HepG2 (cell line): Measurements from ENCODE around the gene PPFIA3. TPM values are rescaled to one million over a fixed set of nuclear protein-coding genes. Genes with fewer than 3 reads are reported as not detected.

ENCODE experiments used
- AGO1 ChIP-seq: fragments of 200-400 bp; formaldehyde crosslinking; IDR thresholded peaks from 2 replicates; pipeline ENCODE4 v1.6.1; 2017; ENCODE audit warnings: mild to moderate bottlenecking, low read depth, low read length, moderate library complexity; ENCODE audit not compliant: poor library complexity, severe bottlenecking
- CENPBD1 ChIP-seq: sonication (generic); formaldehyde crosslinking; IDR thresholded peaks from 2 replicates; pipeline ENCODE4 v1.8.0; 2022; ENCODE audit warnings: missing genetic modification reagents, low read depth, mild to moderate bottlenecking, borderline replicate concordance
- EEA1 ChIP-seq: sonication (generic); formaldehyde crosslinking; IDR thresholded peaks from 2 replicates; pipeline ENCODE4 v1.5.1; 2020; ENCODE audit warnings: mild to moderate bottlenecking, missing genetic modification reagents, borderline replicate concordance
- ERF ChIP-seq: IDR thresholded peaks from 2 replicates; pipeline ENCODE4 v1.6.1; 2018; ENCODE audit warnings: missing biosample characterization, missing genetic modification reagents
- FOXK1 ChIP-seq: sonication (generic); formaldehyde crosslinking; IDR thresholded peaks from 2 replicates; pipeline ENCODE4 v1.4.0; 2020; ENCODE audit warnings: low read depth, missing genetic modification reagents, borderline replicate concordance
- GLI4 ChIP-seq: sonication (generic); formaldehyde crosslinking; IDR thresholded peaks from 2 replicates; pipeline ENCODE4 v1.5.1; 2020; ENCODE audit warnings: missing genetic modification reagents, mild to moderate bottlenecking, moderate library complexity, borderline replicate concordance
- MTERF4 ChIP-seq: sonication (generic); formaldehyde crosslinking; IDR thresholded peaks from 2 replicates; pipeline ENCODE4 v1.8.0; 2023; ENCODE audit warnings: mild to moderate bottlenecking, missing genetic modification reagents
- POLR2G ChIP-seq: fragments of 200-400 bp; formaldehyde crosslinking; IDR thresholded peaks from 2 replicates; pipeline ENCODE4 v1.6.1; 2018; ENCODE audit warnings: mild to moderate bottlenecking, low read depth, low read length, moderate library complexity
- TCF12 ChIP-seq, 2 experiments: fragments of 450-650 bp in 1 of 2; sonication (generic) in 1 of 2; formaldehyde crosslinking in 1 of 2; IDR thresholded peaks; 2 replicates each; pipeline versions ENCODE4 v1.6.1 to v1.8.0; 2017 to 2022; ENCODE audit warnings: antibody characterized with exemption in 1 of 2, mild to moderate bottlenecking in 1 of 2, missing genetic modification reagents in 1 of 2, moderate library complexity in 1 of 2
- ZHX2 ChIP-seq, 2 experiments: sonication (generic) in 1 of 2; formaldehyde crosslinking in 1 of 2; IDR thresholded peaks; 2 replicates each; pipeline versions ENCODE4 v1.6.1 to v1.9.0; 2014 to 2022; ENCODE audit warnings: antibody characterized with exemption in 1 of 2, borderline replicate concordance in 1 of 2, inconsistent platforms in 1 of 2, low read depth in 1 of 2, missing genetic modification reagents in 1 of 2
- ZNF343 ChIP-seq: sonication (generic); formaldehyde crosslinking; IDR thresholded peaks from 2 replicates; pipeline ENCODE4 v1.4.0; 2020; ENCODE audit warnings: mild to moderate bottlenecking, missing genetic modification reagents
- ZNF382 ChIP-seq: sonication (generic); formaldehyde crosslinking; IDR thresholded peaks from 2 replicates; pipeline ENCODE4 v1.5.0; 2020; ENCODE audit warnings: missing genetic modification reagents, mild to moderate bottlenecking, borderline replicate concordance
- ZNF674 ChIP-seq: sonication (generic); formaldehyde crosslinking; IDR thresholded peaks from 2 replicates; pipeline ENCODE4 v1.5.0; 2020; ENCODE audit warnings: low read depth, mild to moderate bottlenecking, missing genetic modification reagents
- ZNF776 ChIP-seq: sonication (generic); formaldehyde crosslinking; IDR thresholded peaks from 2 replicates; pipeline ENCODE4 v1.4.0; 2020; ENCODE audit warnings: mild to moderate bottlenecking, missing genetic modification reagents
- polyA plus RNA-seq, 8 experiments: library from polyadenylated mRNA; depleted of rRNA in 3 of 8; stranded (reverse) in 7 of 8; unstranded in 1 of 8; fragments of >200 nt; fragmentation: Illumina TruSeq in 4 of 8; extraction: Trizol in 4 of 8; gene quantifications; 2 replicates each; pipeline versions ENCODE4 v1.2.1 to v1.2.3, GENCODE V29; 2011 to 2016; ENCODE audit warnings: low read depth in 4 of 8, missing spikeins in 1 of 8, mixed read lengths in 1 of 8; ENCODE audit not compliant: insufficient read depth in 1 of 8
- total RNA-seq, 5 experiments: library from RNA; depleted of rRNA; stranded (reverse); fragments of >200 nt; fragmentation: Illumina TruSeq; extraction: Trizol; gene quantifications; 2 replicates each; pipeline ENCODE4 v1.2.3, GENCODE V29; 2016; ENCODE audit warnings: low read depth in 1 of 5
- TF ChIP-seq, protein P1 (sequence below): fragments of 450-650 bp; IDR thresholded peaks from 2 replicates; pipeline ENCODE4 v1.6.1; 2017; ENCODE audit warnings: mild to moderate bottlenecking

The PPFIA3 gene
- total and polyA plus RNA-seq, 2 of the 13 experiments (the other 11 are each of a cell fraction or from before 2014, with no cell fraction given) = 6.7 to 8.6 TPM

- TF ChIP-seq ZHX2 (IDR thresholded peaks at IDR 0.05; ENCODE audit: low read depth) (peak; percentile 70; the same call in 1 of the 2 replicates), ZHX2 (CRISPR knock-in tag; IDR thresholded peaks at IDR 0.05; ENCODE audit: borderline replicate concordance) (no peak), POLR2G (peak; percentile 75), CENPBD1 (CRISPR knock-in tag) (peak; percentile 92; the same call in 1 of the 2 replicates), ZNF343 (0 out of 2 replicates have a peak, but pooled peaks have one; percentile 38), FOXK1 (CRISPR knock-in tag) (0 out of 2 replicates have a peak, but pooled peaks have one; percentile 7), GLI4 (CRISPR knock-in tag) (peak; percentile 8; the same call in 1 of the 2 replicates), AGO1 (no peak), MTERF4 (no peak; the same call in 1 of the 2 replicates), EEA1 (peak; percentile 66; the same call in 1 of the 2 replicates), ZNF776 (CRISPR knock-in tag) (peak; percentile 61; the same call in 1 of the 2 replicates), ZNF674 (CRISPR knock-in tag) (0 out of 2 replicates have a peak, but pooled peaks have one; percentile 77), ERF (peak; percentile 20; the same call in 1 of the 2 replicates), ZNF382 (CRISPR knock-in tag) (no peak), TCF12 (IDR thresholded peaks at IDR 0.05) (no peak), TCF12 (CRISPR knock-in tag; IDR thresholded peaks at IDR 0.05) (peak; percentile 73; the same call in 1 of the 2 replicates)
- TF ChIP-seq, protein P1, sequence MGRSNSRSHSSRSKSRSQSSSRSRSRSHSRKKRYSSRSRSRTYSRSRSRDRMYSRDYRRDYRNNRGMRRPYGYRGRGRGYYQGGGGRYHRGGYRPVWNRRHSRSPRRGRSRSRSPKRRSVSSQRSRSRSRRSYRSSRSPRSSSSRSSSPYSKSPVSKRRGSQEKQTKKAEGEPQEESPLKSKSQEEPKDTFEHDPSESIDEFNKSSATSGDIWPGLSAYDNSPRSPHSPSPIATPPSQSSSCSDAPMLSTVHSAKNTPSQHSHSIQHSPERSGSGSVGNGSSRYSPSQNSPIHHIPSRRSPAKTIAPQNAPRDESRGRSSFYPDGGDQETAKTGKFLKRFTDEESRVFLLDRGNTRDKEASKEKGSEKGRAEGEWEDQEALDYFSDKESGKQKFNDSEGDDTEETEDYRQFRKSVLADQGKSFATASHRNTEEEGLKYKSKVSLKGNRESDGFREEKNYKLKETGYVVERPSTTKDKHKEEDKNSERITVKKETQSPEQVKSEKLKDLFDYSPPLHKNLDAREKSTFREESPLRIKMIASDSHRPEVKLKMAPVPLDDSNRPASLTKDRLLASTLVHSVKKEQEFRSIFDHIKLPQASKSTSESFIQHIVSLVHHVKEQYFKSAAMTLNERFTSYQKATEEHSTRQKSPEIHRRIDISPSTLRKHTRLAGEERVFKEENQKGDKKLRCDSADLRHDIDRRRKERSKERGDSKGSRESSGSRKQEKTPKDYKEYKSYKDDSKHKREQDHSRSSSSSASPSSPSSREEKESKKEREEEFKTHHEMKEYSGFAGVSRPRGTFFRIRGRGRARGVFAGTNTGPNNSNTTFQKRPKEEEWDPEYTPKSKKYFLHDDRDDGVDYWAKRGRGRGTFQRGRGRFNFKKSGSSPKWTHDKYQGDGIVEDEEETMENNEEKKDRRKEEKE = no peak
Observed at GRCh38 chr19:49150106-49150943, 31.0 kb downstream of the PPFIA3 start (continued).
